ENCODE data around the gene NCF2. TPM values are rescaled to one million over a fixed set of nuclear protein-coding genes. Genes with fewer than 3 reads are reported as not detected.

NCF2 gene
- total RNA-seq, 2 experiments from 2014 or later = 21.5 to 23.0 TPM

DNA sequence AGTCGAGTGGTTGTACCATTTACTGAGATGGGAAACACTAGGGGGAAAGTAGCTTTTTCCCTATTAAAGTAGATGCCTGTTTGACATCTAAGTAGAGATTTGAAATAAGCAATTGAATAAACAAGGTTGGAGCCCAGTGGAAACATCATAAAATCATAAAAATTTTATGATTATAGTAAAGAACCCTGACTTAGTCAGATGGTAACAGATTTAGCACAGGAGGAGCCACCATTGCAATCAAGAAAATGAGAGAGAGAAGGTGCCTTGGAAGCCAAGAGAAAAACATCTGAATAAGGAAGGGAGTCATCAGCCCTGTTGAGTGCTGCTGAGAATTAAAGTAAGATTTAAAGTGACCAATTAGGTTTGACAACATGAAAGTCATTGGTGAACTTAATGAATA is 68.2 kb downstream of the NCF2 start:
- peaks cover 50% of the 10 kb centered on the region for H3K36me3 Mint-ChIP-seq (ENCODE audit: low read depth)
- POLR2A ChIA-PET = interaction anchor here (0.9 kb wide), 1 partner anchor 49 kb away, joined by 3 read pairs; no protein-coding TSS in a partner anchor

DNA sequence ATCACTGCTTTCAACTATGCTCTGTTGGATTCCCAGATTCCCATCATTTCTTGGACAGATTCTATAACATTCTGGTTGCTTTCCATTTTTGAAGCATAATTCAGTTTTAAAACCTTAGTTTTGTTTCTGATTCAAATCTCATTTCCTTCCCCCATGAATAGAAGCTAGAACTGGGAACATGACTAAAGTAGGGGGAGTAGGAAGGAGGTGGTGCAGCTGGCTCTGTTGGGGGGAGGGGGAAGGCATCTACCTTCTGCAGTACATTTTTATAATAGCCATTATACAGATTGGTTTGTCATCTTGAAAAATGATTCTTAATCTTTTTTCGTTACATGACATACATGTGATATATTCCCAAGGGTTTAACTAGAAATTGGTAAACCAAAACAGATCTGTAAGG is 69.9 kb downstream of the NCF2 start:
- DNase-seq = no peak
- no peaks in the 10 kb centered on the region for H3K9me3 Mint-ChIP-seq
- no peak overlapping the region for H3K27ac Mint-ChIP-seq
- H3K27me3 Mint-ChIP-seq = no peaks in the 10 kb centered on the region
- ChIA-PET POLR2A (no interaction called here), CTCF (interaction anchor here (0.7 kb wide), 1 partner anchor 111 kb away, joined by 3 read pairs; no protein-coding TSS in a partner anchor)
- peaks cover 54% of the 10 kb centered on the region for H3K36me3 Mint-ChIP-seq (ENCODE audit: low read depth)
- no peak overlapping the region for H3K4me3 Mint-ChIP-seq
- H3K4me1 Mint-ChIP-seq = peaks cover 6% of the 10 kb centered on the region

More for the DNA sequence above, 68.2 kb downstream of the NCF2 start:
- no peak for DNase-seq
- peaks cover 4% of the 10 kb centered on the region for H3K4me1 Mint-ChIP-seq
- no peak overlapping the region for H3K27ac Mint-ChIP-seq
- no peaks in the 10 kb centered on the region for H3K27me3 Mint-ChIP-seq
- H3K4me3 Mint-ChIP-seq = no peak overlapping the region
- CTCF ChIA-PET = interaction anchor here (0.7 to 1.2 kb wide), 2 partner anchors 52 to 199 kb away, joined by 3 to 4 read pairs; no protein-coding TSS in a partner anchor
- H3K9me3 Mint-ChIP-seq = no peaks in the 10 kb centered on the region

GRCh38 chr1:183517401-183517800 is 72.9 kb downstream of the NCF2 start:
- Mint-ChIP-seq H3K4me3 (no peak overlapping the region), H3K9me3 (no peaks in the 10 kb centered on the region), H3K36me3 (ENCODE audit: low read depth) (peaks cover 32% of the 10 kb centered on the region), H3K27ac (no peak overlapping the region), H3K27me3 (no peaks in the 10 kb centered on the region), H3K4me1 (peaks cover 8% of the 10 kb centered on the region)
- no peak for DNase-seq
- CTCF ChIA-PET = no interaction called here
- POLR2A ChIA-PET = no interaction called here

DNA sequence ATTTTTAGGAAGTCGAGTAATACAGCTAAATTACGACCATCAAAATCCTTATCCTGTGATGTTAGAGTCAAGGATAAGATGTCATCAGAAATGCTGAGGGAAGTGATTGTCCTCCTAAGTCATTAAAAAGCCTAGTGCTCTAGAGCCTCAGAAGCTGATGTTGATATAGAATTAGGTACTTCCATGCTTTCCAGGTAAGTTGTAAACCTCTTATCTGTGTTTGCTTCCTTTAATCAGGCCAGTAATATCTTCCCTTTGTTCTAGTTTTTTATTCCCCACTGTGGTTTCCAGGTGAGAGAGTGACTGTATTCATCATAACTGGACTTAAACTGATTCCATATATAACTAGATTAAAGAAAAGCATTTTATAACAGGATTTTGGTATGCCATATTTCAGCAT is 73.5 kb downstream of the NCF2 start:
- Mint-ChIP-seq H3K27me3 (no peaks in the 10 kb centered on the region), H3K36me3 (ENCODE audit: low read depth) (peaks cover 28% of the 10 kb centered on the region), H3K27ac (no peak overlapping the region), H3K4me1 (peaks cover 10% of the 10 kb centered on the region), H3K4me3 (no peak overlapping the region), H3K9me3 (no peaks in the 10 kb centered on the region)
- POLR2A ChIA-PET = no interaction called here
- CTCF ChIA-PET = no interaction called here
- no peak for DNase-seq

DNA sequence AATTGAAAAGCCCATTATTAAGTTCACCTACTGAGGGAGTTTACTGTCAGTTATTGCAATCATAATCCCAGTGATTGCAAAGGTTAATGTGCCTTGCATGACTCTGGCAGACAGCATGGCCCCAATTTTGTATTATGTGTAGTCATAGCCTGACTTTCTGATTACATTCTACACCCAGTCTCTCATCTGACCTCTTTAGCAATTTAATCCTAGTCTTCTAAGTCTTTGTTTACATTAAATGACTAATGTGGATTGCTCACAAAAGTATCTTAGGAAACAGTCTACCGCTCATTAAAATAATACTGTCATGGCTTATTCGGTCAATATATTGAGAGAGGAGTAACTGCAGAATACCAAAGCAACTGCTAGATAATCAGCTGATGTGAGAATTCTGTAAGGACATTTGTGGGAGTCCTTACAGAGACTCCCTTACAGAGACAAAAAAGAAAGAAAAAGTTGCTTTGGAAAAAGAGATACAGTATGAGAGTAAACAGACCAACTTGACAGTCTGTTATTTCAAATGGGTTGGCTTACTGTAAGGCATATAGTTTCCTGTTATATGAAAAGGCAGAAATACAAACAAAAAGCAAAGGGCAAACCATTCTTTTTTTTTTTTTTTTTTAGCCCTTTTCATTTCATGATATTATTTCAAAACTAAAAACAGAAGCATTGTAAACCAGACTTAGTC is 75.1 kb downstream of the NCF2 start:
- CTCF ChIA-PET = no interaction called here
- Mint-ChIP-seq H3K27me3 (no peaks in the 10 kb centered on the region), H3K4me3 (no peak overlapping the region), H3K27ac (no peak overlapping the region), H3K4me1 (peaks cover 9% of the 10 kb centered on the region), H3K9me3 (no peaks in the 10 kb centered on the region), H3K36me3 (ENCODE audit: low read depth) (peaks cover 18% of the 10 kb centered on the region)
- DNase-seq = no peak
- POLR2A ChIA-PET = no interaction called here

- Mint-ChIP-seq H3K4me3 (no peak overlapping the region), H3K27me3 (no peaks in the 10 kb centered on the region), H3K9me3 (no peaks in the 10 kb centered on the region), H3K36me3 (ENCODE audit: low read depth) (peaks cover 18% of the 10 kb centered on the region), H3K27ac (no peak overlapping the region), H3K4me1 (peaks cover 9% of the 10 kb centered on the region)
- ChIA-PET POLR2A (no interaction called here), CTCF (no interaction called here)
- DNase-seq = no peak
These were observed 76.0 kb downstream of the NCF2 start for GRCh38 chr1:183514235-183514634.

DNA sequence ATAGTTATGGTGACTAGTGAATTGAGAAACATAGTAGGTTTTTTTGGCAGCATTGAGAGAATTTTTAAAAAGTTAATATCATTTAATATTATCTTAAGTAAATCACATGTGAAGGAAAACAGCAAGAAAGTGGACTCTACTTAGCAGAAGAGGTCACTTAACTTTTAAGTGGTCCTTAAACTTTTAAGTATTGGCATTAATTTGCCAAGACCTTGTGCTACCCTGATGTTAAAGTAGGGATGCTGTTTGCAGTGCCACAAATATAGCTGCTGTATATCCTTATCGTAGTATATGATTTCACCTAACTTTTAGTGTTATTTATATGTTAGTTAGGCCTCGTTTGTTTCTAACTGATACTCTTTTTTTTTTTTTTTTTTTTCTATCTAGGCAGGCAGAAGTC is 77.8 kb downstream of the NCF2 start:
- DNase-seq = no peak
- ChIA-PET CTCF (no interaction called here), POLR2A (no interaction called here)
- H3K4me3 Mint-ChIP-seq = no peak overlapping the region
- peaks cover 13% of the 10 kb centered on the region for H3K36me3 Mint-ChIP-seq (ENCODE audit: low read depth)
- H3K4me1 Mint-ChIP-seq = peaks cover 9% of the 10 kb centered on the region
- no peak overlapping the region for H3K27ac Mint-ChIP-seq
- no peaks in the 10 kb centered on the region for H3K27me3 Mint-ChIP-seq
- no peaks in the 10 kb centered on the region for H3K9me3 Mint-ChIP-seq

DNA sequence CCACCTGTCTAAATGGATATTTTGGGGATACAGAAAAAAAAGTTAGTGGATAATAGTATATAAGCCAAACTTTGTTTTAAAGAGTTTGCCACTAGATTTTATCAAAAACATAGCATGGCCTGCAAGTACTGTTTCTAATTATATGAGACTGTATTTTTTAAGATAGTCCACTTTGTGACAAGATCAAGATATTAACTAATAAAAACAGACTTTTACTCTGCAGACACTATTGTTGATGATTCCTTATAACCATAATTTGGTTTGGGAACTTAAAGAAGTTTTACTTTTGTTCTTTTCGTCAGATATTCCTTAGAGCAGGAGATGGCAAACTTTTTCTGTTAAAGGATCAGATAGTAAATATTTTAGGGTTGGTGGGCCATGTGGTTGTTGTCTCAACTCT is 81.6 kb downstream of the NCF2 start:
- DNase-seq = no peak
- no peaks in the 10 kb centered on the region for H3K9me3 Mint-ChIP-seq
- no peak overlapping the region for H3K27ac Mint-ChIP-seq
- no peaks in the 10 kb centered on the region for H3K36me3 Mint-ChIP-seq (ENCODE audit: low read depth)
- no peaks in the 10 kb centered on the region for H3K27me3 Mint-ChIP-seq
- no peak overlapping the region for H3K4me3 Mint-ChIP-seq
- ChIA-PET POLR2A (no interaction called here), CTCF (interaction anchor here (1.4 to 2.3 kb wide), 3 partner anchors 16 to 124 kb away, joined by 4 to 9 read pairs (median 4); no protein-coding TSS in a partner anchor)
- peaks cover 7% of the 10 kb centered on the region for H3K4me1 Mint-ChIP-seq

DNA sequence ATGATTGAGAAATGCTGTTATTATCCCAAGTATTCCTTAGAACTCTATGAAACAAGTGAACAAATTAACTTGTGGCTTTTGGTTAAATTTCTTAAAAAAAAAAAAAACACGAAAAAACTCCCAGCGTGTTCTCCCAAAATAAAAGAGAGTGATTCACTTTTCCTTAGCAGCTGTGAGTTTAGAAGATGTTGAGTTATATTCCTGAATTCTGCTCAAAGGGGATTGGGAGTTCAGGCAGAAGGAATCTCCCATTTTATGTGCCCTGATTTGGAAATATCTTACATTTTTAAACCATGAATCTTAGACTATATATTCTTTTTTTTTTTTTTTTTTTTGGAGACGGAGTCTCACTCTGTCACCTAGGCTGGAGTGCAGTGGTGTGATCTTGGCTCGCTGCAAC is 83.7 kb downstream of the NCF2 start:
- Mint-ChIP-seq H3K27ac (no peak overlapping the region), H3K4me1 (peaks cover 6% of the 10 kb centered on the region), H3K9me3 (no peaks in the 10 kb centered on the region), H3K27me3 (no peaks in the 10 kb centered on the region), H3K4me3 (no peak overlapping the region), H3K36me3 (ENCODE audit: low read depth) (no peaks in the 10 kb centered on the region)
- DNase-seq = no peak
- POLR2A ChIA-PET = no interaction called here
- CTCF ChIA-PET = interaction anchor here (0.6 kb wide), 1 partner anchor 9 kb away, joined by 3 read pairs; no protein-coding TSS in a partner anchor

Other genes with a start within 250 kb of the NCF2 start
- under 1 TPM; 0.03 to 0.28 TPM for gene NMNAT2, start 172.1 kb downstream of the NCF2 start, total RNA-seq
- 10 to 100 TPM; 74.8 to 76.8 TPM for gene SMG7, start 118.0 kb downstream of the NCF2 start, total RNA-seq
- gene ARPC5, start 45.3 kb upstream of the NCF2 start, total RNA-seq = 100 to 1,000 TPM; 233 to 235 TPM
- gene APOBEC4, start 62.9 kb upstream of the NCF2 start, total RNA-seq = not detected
- 1 to 10 TPM; 2.4 to 2.8 TPM for gene RGL1, start 214.7 kb upstream of the NCF2 start, total RNA-seq

Measured in activated CD4-positive, alpha-beta memory T cell treated with anti-CD3 and anti-CD28 coated beads, Interleukin-2, amount 10 ng/mL, durations not matched to agents 7 days and 5 days (primary cell).